ENCODE measurements around the gene SLC24A4.
A peak's percentile ranks its signal among the peaks of the same experiment; 100 is the strongest.
"Not testable (repeated sequence)": the region's sequence is repeated elsewhere in the genome, so short reads cannot be mapped to it uniquely, and the experiment has no call there.

SLC24A4 gene

DNA sequence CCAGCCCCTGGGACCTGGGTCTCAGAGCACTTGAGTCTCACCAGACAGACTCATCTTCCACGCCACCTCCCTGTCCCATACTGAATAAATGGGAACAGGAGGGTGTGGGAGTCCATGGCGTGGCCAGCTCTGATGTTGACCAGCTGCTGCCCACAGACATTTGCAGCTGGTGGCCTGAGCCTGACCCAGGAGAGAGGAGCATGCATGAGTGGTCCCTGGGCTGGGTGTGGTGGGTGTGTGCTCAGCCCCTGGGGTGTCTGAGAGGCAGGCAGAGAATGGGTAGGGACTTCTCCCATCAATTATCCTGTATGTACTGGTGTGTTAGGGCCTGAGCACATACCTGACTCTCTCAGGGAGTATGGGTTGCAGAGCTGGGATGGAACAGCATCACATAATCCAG, 49.3 kb downstream of the SLC24A4 start:
- DNase-seq = no peak

DNA sequence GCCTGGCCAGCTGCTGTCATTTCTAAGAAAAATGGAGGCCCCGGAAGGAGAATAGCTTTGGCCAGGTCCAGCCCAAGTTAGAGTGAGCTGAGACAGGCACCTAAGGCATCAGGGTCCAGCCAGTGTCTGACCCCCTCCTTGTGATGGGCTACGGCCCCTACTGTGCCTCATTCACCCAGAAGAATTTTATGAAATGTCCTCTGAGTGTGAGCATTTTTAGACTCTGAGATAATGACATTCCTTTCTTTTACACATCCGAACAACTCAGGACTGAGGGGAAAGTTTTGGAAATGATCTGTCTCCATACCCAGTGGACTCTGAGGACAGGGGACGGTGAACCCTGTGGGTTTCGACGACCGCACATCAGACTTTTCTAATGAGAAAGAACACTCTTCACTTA, 50.4 kb downstream of the SLC24A4 start:
- DNase-seq = no peak

DNA sequence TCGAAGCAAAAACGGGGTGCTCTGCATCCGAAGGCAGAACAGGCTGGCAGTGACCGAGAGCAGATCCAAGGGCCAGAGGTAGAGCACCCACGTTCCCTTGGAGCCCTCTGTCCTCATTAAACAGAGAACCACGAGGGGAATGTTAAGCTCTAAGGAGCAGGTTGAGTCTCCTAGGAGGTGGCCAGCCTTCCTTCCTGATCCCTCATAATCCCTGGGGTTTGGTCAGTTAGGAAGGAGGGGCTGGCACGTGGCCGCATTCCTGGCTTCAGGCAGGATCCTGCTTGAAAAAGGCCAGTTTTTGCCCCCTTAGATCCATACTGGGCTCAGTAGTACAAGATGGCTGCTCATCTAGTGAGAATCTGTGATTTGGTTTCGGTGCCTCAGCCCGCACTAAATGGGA, 57.2 kb downstream of the SLC24A4 start:
- DNase-seq = no peak

DNA sequence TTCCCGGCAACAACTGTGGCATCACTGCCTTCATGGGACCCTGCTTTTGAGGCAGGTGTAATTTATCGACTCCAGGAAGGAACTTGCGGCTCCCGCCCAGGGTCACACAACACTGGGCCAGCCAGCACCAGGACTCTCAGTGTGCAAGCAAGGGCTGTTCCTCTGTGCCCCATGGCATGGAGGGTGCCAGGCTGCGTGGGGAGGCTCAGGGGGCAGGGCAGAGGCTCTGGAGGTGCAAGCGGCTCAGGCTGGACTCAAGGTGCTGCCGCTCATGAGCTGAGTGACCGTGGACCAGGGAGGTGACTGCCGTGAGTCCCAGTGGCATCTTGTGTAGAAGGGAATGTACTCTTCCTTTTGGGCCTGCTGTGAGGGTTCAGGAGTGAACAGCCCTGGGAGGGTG, 57.6 kb downstream of the SLC24A4 start:
- DNase-seq = no peak

DNA sequence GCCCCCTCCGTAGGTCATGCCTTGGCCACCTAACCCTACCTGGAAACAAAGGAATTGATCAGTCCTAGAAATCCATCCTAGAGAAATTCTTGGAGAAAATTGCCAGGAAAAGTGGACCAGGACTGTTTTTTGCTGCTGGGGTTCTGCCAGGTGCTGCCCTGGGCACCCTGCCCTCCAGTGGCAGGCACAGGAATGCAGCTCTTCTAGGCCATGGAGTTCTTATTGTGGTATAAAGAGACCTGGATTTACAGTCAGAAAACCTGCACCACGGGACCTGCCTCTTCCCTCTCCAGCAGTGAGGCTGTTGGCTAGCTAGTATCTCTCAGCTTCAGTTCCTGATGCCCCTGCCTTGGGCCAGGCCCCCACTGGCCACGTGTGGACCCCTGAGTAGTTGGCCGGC, 59.7 kb downstream of the SLC24A4 start:
- DNase-seq = no peak

DNA sequence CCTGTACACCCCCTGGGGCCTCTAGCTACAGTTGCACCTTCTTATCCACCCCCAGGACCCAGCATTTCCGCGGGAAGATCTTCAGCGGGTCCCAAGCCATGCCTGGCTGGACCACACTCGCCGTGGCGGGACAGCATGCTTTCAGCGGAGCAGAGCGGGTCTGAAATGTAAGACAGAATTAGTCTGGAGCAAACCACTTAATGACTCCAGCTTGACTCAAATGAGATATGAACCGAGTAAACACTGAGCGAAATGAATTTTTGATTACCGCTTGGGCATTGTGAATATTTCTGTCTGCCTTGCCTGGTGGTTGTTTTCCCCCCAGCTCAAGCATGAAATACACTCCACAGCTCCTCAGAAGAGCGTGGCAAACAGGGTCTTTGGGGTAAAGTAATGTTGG, 60.8 kb downstream of the SLC24A4 start:
- DNase-seq = no peak

DNA sequence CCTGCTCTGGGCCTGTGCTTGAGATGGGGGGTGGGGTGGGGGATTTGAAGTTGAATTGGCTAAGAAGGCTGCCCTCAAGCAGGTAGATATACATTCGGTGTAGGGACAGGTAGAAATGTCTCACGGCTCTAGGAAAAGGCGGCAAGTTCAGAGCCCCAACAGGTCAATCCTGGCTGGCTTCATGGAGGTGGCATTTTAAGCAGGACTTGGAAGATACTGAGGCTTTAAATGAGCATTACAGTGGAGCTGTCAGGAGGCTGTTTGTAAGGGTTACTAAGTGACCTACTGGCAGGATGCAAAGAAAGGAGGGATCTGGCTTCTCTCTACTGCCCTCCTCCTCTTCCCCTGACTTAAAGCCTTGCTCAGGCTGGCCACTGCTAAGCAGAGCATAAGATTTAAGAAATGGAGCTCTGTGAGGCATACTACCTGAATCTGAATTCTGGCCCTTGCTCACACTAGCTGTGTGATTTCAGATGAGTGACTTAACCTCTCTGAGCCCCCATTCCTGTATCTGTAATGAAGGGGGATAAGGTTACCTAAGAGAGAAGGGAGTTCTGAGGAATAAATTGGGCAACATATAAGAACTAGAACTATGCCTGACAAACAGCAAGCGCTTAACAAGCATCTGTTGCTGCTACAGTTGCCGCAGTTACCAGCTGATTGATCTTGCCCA, 61.6 kb downstream of the SLC24A4 start:
- DNase-seq = no peak

DNA sequence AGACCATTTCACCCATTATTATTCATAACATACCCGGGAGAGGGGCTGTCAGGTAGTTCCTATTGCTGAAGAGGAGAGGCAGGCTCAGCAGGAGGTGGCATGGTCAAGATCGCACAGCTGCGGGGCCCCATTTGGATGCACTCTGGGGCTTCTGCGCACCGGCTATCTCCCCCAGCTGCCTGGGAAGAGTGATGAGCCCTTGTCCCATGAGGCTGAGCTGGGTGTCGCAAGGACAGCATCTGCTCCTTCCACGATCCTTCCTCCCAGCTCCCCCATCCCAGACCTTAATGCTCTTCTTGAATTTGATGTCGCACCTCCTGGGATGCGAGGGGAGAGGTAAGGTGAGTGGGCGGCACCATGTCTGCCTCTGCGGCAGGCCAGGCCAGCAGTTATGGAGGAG, 62.6 kb downstream of the SLC24A4 start:
- no peak for DNase-seq

DNA sequence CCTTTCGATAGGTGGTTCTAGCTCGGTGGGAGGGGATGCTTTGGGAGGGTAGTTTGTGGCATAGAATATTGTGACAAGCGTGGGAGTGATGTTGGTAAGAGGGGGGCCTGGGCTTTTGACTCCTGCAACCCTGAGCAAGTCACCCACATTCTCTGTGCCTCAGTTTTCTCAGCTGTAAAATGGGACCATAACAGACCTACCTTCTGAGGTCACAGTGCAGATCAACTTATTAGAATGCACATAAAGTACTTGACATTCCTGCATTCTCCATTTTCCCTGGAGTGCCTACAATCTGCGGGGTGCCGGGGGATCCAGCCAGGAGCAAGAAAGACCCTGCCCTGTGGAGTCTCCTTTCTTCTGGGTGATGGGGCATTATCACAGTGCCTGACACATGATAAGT, 63.2 kb downstream of the SLC24A4 start:
- DNase-seq = no peak

DNA sequence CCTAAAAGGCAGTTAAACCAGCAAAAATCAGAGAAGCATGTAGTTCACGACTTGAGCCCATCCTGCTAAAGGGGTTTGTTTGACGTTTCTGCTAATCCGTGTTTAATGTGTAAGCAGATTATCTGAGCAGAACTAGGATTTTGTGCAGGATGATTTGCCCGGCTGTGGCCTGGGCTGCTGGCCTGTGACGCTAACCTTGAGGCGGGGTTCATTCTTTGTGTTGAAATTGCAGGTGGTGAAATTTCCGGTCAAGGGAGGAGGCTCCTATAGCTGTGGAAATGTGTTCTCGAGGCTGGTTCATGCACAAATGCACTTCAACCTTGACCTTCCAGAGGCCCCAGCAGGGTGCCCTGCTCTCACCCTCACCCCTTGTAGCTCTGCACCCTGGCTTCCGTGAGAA, 63.7 kb downstream of the SLC24A4 start:
- peak; percentile 6 for DNase-seq

DNA sequence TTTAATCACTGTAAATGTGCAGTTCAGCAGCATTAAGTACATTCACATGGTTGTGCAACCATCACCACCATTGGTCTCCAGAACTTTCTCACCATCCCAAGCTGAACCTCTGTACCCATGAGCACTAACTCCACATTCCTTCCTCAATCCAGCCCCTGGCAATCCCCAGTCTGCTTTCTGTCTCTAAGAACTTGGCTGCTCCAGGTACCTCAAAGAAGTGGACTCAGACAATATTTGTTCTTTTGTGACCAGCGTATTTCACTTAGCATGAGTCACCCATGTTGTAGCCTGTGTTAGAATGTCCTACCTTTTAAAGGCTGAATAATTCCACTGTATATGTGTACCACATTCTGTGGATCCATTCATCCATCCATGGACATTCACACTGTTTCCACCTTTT, 64.6 kb downstream of the SLC24A4 start:
- no peak for DNase-seq

DNA sequence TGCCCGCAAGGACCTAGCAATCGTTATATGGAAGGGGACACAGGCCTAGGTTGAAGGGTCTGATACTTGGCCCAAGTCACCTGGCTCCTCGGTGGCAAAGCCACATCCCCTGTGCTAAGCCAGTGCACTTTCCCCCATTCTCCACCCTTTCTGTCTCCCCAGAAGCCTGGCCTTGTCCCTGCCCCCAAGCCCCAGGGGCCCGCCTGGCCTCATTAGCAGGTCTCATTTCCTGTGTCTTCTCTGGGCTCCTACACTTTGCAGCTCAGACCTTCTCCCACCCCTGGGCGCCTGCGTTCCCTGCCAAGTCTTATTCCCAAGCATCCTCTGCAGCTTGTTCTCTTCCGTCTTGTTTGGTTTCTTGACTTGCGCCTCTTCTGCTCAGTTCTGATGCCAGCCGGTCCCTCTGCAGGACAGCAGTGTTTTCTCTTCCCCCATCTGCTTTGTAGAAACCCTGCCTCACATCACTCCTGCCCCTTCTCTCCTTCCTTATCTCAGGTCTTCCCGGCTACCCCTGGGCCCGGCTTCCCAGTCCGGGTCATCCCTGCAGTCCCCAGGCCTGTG, 66.7 kb downstream of the SLC24A4 start:
- no peak for DNase-seq

DNA sequence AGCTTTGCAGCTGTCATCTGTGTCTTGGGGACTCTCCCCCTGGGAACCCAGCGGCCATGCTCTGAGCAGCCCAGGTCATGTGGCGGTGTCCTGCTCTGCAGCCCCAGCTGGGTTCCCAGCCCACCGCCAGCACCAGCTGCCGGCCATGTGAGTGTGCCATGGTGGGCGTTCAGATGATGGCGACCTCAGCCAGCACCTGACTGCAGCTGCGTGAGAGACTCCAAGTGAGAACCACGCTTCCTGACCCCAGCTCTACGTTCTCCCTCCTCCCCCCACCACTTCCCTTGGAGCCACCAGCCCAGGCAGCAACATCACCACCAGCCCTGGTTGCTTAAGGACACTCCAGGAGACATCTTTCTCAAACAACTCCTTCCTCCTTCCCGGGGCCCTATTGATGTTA, 68.8 kb downstream of the SLC24A4 start:
- no peak for DNase-seq

DNA sequence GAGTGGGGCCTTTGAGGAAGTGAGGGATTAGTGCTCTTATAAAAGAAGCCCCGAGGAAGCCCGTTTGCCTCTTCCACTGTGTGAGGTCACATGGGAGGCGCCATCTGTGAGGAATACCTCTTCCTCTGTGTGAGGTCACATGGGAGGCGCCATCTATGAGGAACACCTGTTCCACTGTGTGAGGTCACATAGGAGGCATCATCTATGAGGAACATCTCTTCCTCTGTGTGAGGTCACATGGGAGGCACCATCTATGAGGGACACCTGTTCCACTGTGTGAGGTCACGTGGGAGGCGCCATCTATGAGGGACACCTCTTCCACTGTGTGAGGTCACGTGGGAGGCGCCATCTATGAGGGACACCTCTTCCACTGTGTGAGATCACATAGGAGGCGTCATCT, 69.7 kb downstream of the SLC24A4 start:
- DNase-seq = no peak

DNA sequence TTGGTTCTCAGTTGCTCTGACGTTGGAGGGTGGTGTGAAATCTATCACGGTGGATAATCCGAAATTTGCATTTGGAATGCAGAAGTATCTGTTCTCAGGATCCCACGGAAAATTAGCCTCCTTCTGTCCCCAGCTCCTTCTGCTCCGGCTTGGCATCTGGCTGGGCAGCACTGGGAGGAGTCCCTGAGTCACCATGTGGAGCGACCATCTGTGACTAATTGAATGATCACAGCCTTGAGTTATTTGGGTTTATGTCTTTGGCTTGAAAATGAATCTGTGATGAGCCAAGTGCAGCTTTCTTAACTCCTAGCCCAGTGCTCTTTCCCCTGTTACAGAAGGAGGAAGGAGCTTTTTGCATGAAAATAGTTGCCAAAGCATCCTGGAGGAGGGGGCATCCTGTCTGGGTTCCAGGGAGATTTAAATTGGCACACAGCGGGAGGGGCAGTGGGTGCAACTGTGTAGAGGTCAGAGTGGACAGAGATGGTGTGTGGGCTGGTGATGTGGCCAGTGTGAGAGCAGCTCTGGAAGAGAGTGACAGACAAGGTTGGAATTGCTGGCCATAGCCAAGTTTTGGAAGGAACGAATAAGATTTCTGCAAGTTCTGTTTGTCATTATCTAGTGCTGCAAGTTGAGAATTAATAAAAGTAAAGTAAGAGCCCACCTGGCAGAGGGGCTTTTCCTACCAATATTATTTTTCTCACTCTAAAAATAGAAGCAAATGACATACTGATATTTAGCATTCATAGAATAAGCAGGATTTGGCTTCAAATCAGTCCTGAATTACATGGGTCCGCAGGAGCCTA, 74.4 kb downstream of the SLC24A4 start:
- no peak for DNase-seq

DNA sequence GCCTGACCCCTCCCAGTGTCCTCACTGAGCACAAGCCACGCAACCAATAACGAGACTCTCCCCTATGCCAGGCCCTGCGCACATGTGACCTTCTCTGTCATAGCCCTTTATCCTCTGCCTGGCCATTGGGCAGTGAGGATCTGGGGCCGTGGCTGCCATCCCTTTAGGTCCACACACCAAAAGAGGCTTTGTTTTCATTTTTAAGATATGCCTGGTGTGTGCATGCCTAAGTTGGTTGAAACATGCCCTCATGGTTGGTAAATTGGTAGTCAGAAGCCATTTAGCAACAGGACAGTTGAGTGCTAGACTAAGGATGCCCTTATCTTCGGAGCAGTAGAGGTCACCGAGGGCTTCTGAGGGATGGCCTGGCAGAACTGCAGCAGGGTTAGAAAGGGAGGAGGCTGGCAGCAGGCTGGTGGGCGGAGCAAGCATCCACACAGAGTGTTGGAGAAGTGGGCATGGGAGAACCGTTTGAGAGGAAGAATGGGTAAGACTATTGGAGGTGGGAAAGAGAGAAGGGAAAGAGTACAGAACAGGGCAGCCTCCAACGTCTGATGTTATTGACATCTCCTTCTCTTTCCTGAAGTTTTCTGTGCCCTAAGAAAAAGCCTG, 75.1 kb downstream of the SLC24A4 start:
- DNase-seq = no peak

DNA sequence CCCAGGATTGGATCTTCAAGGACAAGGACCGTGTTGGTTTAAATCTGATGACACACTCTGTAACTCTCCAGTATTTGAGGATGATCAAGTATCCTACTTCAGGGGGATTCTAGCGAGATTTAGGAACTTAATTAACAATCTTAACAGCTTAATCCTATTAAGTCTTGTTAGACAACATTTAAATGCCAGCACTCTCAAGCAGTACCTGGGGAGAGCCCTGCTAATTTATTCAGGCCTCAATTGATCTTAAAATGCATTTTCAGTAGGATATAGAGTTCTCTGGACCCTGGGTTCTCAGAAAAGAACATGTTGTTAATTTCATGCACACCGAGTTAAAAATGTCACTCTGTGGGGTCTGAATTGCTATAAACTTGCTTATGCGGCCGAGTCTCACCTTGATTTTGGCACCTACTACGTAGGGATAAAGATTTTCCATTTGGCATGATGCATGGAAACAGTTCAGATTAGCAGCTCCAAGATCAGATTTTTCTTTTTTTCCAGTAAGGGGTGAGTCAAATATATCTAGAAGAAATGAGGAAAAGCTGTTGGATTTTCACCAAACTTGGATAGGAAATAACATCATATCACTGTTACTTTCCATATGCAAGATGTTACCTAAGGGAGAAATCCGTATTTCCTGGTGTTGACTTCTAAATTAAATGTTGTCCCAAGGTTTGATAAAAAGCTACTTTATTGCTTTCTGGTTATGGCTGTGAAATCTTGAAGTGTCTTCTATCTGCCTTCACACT, 76.1 kb downstream of the SLC24A4 start:
- no peak for DNase-seq

DNA sequence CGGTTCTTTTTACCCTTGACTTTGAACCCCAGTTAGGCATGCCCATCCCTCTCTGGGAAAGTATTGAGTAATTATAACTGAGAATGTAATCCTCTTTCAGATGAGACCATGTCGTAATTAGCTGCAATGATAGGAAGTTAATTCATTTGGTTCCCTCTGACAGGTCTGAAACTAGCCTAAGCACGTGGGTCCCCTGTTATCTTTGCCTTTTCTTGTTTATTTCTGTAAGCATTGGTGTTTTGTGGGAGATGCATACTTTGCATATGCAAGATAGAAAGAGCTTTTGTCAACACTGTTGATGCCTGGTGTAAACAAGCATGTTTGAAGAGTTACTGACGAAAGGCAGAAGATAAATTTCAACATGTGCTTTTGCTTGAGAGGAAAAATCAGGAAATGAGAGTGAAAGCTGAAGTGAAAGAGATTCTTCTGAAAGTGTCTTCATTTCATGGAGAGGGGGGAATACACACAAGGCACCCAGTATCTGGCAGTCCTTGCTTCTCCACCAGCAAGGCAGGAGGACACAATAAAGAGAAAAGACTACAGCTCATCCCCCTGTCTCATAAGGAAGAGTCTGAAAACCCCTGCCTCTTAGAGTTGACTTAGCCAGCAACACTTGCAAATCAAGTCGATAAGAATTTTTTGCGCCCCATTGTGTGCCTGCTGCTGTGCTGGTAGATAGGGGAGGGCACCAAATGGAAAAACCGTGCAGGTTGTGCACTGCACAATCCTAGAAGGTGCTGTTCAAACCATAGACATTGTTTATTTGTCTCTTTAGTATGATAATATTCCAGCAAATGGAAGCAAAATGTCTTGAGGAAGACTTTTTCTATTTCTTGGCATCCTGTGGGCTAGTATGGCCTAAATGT, 77.8 kb downstream of the SLC24A4 start:
- no peak for DNase-seq

DNA sequence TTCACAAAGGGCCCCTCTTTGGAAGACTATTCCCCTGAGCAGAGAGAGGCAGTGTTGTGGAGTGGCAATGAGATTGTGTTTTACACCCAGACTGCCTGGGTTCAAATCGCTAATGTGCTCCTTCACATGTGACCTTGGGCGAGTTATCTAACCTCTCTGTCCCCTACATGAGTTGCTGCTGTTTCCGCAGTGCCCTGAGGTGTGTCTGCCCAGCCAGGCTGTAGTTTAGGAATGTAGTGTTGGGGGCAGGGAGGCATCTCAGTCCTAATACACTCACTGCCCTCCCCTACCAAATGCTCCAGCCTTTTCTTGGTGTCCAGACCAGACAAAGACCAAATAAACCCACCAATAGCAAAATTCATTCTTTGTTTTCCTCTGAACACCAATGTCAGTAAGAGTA, 78.6 kb downstream of the SLC24A4 start:
- no peak for DNase-seq

DNA sequence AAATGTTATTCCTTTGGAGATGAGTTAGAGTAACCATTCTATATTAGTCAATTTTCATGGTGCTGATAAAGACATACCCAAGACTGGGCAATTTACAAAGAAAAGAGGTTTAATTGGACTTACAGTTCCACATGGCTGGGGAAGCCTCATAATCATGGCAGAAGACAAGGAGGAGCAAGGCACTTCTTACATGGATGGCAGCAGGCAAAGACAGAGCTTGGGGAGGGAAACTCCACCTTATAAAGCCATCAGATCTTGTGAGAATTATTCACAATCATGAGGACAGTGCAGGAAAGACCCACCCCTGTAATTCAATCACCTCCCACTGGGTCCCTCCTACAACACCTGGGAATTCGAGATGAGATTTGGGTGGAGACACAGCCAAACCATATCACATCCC, 79.5 kb downstream of the SLC24A4 start:
- DNase-seq = not testable (repeated sequence)

DNA sequence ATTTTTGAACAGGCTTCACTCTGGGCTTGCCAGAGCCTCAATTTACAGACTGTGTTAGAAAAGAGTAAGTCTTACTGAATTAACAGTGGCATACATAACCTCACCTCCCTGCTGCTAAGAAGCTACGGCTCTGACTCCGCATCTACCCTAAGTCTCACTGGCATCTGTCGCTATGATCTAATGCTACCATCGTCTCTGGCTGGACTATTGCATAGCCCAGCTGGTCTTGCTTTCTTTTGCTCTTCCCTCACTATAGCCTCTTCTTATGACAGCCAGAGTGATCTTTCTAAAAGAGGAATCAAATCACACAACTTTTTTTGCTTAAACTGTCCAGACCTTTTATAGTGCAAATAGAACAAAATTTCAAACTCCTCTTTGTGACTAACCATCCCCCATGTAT, 81.1 kb downstream of the SLC24A4 start:
- no peak for DNase-seq

DNA sequence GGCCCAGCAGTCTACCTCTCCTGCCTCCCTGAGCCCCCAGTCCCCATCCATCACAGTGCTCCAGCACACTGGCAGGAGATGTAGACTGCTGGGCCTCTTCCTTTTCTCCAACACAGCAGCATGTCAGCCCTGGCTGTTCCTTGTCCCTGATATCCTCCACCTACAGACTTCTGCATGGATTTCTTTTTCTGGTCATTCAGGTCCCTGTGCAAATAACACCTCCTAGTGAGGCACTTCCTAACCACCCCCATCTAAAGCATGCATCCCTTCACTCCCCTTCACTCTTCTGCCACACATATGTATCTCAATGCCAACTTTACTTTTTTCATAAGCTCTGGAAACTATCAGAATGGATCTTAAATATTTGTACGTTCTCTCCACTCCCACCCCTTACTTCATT, 81.5 kb downstream of the SLC24A4 start:
- DNase-seq = no peak
